Neural crest cell (in vitro differentiated cells): ENCODE results near the gene METTL13. TPM values are rescaled to one million over a fixed set of nuclear protein-coding genes. Genes with fewer than 3 reads are reported as not detected.

Experiments used
- DNase-seq: peaks from one replicate; pipeline ENCODE4 v3.0.0; 2021; ENCODE audit warnings: low read depth, mixed read lengths, low spot score
- H3K27ac Mint-ChIP-seq: one replicate; pipeline ENCODE4 v1.8.0; 2021; ENCODE audit warnings: mild to moderate bottlenecking, mixed read lengths; ENCODE audit not compliant: unreplicated experiment
- H3K27me3 Mint-ChIP-seq: 2 replicates; pipeline ENCODE4 v1.8.0; 2021; ENCODE audit warnings: low read depth, mild to moderate bottlenecking, mixed read lengths
- H3K36me3 Mint-ChIP-seq: 2 replicates; pipeline ENCODE4 v1.8.0; 2021; ENCODE audit warnings: low read depth, mild to moderate bottlenecking, mixed read lengths
- H3K4me1 Mint-ChIP-seq: 2 replicates; pipeline ENCODE4 v1.8.0; 2021; ENCODE audit warnings: mixed read lengths
- H3K4me3 Mint-ChIP-seq: one replicate; pipeline ENCODE4 v1.8.0; 2021; ENCODE audit warnings: mild to moderate bottlenecking, mixed read lengths
- H3K9me3 Mint-ChIP-seq: 2 replicates; pipeline ENCODE4 v1.8.0; 2021; ENCODE audit warnings: mixed read lengths
- CTCF ChIP-seq: fragments of 200-600 bp; sonication (generic); conservative IDR thresholded peaks from 2 replicates; pipeline ENCODE4 v1.5.0; 2021; ENCODE audit warnings: antibody characterized with exemption, mild to moderate bottlenecking
- total RNA-seq: library from RNA; stranded (reverse); gene quantifications from 2 replicates; pipeline ENCODE4 v1.2.1, GENCODE V29; 2021

The METTL13 gene
- total RNA-seq, 1 donor from 2014 or later: 35.6 TPM

GRCh38 chr1:171754971-171755370, 26.5 kb upstream of the METTL13 start:
- no peak for TF ChIP-seq CTCF
- peaks cover 4% of the 10 kb centered on the region for H3K27me3 Mint-ChIP-seq
- no peaks in the 10 kb centered on the region for H3K36me3 Mint-ChIP-seq

GRCh38 chr1:171756856-171757255, 24.6 kb upstream of the METTL13 start:
- H3K27me3 Mint-ChIP-seq: peaks cover 4% of the 10 kb centered on the region
- no peak overlapping the region for H3K27ac Mint-ChIP-seq
- peaks cover 7% of the 10 kb centered on the region for H3K9me3 Mint-ChIP-seq
- no peaks in the 10 kb centered on the region for H3K36me3 Mint-ChIP-seq
- no peak for DNase-seq
- no peak overlapping the region for H3K4me3 Mint-ChIP-seq
- no peak for TF ChIP-seq CTCF
- H3K4me1 Mint-ChIP-seq: no peaks in the 10 kb centered on the region

More at GRCh38 chr1:171754971-171755370, 26.5 kb upstream of the METTL13 start:
- Mint-ChIP-seq H3K4me1 (no peaks in the 10 kb centered on the region), H3K9me3 (peaks cover 7% of the 10 kb centered on the region), H3K4me3 (no peak overlapping the region), H3K27ac (no peak overlapping the region)
- DNase-seq: no peak

- Mint-ChIP-seq H3K4me1 (no peaks in the 10 kb centered on the region), H3K27me3 (peaks cover 4% of the 10 kb centered on the region), H3K36me3 (no peaks in the 10 kb centered on the region), H3K27ac (no peak overlapping the region), H3K4me3 (no peak overlapping the region), H3K9me3 (peaks cover 7% of the 10 kb centered on the region)
- TF ChIP-seq CTCF: no peak
- DNase-seq: no peak
These were observed 23.4 kb upstream of the METTL13 start for GRCh38 chr1:171758011-171758410.

GRCh38 chr1:171762143-171762563, 19.3 kb upstream of the METTL13 start:
- Mint-ChIP-seq H3K4me1 (peaks cover 3% of the 10 kb centered on the region), H3K4me3 (no peak overlapping the region), H3K27me3 (peaks cover 4% of the 10 kb centered on the region), H3K36me3 (no peaks in the 10 kb centered on the region), H3K27ac (no peak overlapping the region), H3K9me3 (no peaks in the 10 kb centered on the region)
- no peak for DNase-seq
- TF ChIP-seq CTCF: no peak

GRCh38 chr1:171763764-171764163, 17.7 kb upstream of the METTL13 start:
- Mint-ChIP-seq H3K27me3 (no peaks in the 10 kb centered on the region), H3K27ac (no peak overlapping the region), H3K9me3 (no peaks in the 10 kb centered on the region), H3K36me3 (no peaks in the 10 kb centered on the region), H3K4me1 (peaks cover 4% of the 10 kb centered on the region), H3K4me3 (no peak overlapping the region)
- TF ChIP-seq CTCF: no peak
- no peak for DNase-seq

- H3K4me1 Mint-ChIP-seq: peaks cover 4% of the 10 kb centered on the region
- H3K9me3 Mint-ChIP-seq: no peaks in the 10 kb centered on the region
- peaks cover 6% of the 10 kb centered on the region for H3K27me3 Mint-ChIP-seq
- no peaks in the 10 kb centered on the region for H3K36me3 Mint-ChIP-seq
- no peak overlapping the region for H3K27ac Mint-ChIP-seq
- H3K4me3 Mint-ChIP-seq: no peak overlapping the region
- DNase-seq: no peak
- TF ChIP-seq CTCF: no peak
These were observed 12.3 kb upstream of the METTL13 start for GRCh38 chr1:171769171-171769570.
